WTC11 (cell line): ENCODE measurements around the gene TRAPPC3L. TPM values are rescaled to one million over a fixed set of nuclear protein-coding genes. Genes with fewer than 3 reads are reported as not detected.

Source experiments
- ATAC-seq: fragments of 200-7000 bp; cut with Tn5 transposase; 2 replicates; pipeline ENCODE4 v1.10.0; 2021; ENCODE audit warnings: mild to moderate bottlenecking, moderate library complexity
- CTCF ChIA-PET: fragments of 300-600 bp; sonication (Branson Sonifier 250); formaldehyde crosslinking; loops from one replicate; lab custom pipeline; 2021; ENCODE audit warnings: antibody characterized with exemption; lab: Charles Lee
- POLR2A ChIA-PET: fragments of 350-600 bp; sonication (Branson Sonifier 250); formaldehyde crosslinking; loops from one replicate; lab custom pipeline; 2021; ENCODE audit warnings: antibody characterized with exemption; lab: Charles Lee
- DNase-seq: peaks from one replicate; pipeline ENCODE4 v3.0.0; 2021; ENCODE audit warnings: low spot score
- H3K27ac Mint-ChIP-seq: 2 replicates; pipeline ENCODE4 v1.8.0; 2021; ENCODE audit warnings: mixed read lengths
- H3K27me3 Mint-ChIP-seq: 2 replicates; pipeline ENCODE4 v1.8.0; 2021; ENCODE audit warnings: low read depth, mild to moderate bottlenecking, moderate library complexity, mixed read lengths
- H3K36me3 Mint-ChIP-seq: 2 replicates; pipeline ENCODE4 v1.8.0; 2021; ENCODE audit warnings: mixed read lengths
- H3K4me1 Mint-ChIP-seq: 2 replicates; pipeline ENCODE4 v1.8.0; 2022; ENCODE audit warnings: mixed read lengths
- H3K4me3 Mint-ChIP-seq: 2 replicates; pipeline ENCODE4 v1.8.0; 2021; ENCODE audit warnings: mild to moderate bottlenecking, moderate library complexity, mixed read lengths
- H3K9me3 Mint-ChIP-seq: 2 replicates; pipeline ENCODE4 v1.8.0; 2021; ENCODE audit warnings: mixed read lengths
- GTF2I ChIP-seq: fragments of 250-450 bp; sonication (Bioruptor Pico); conservative IDR thresholded peaks from 2 replicates; pipeline ENCODE4 v1.4.0; 2021; ENCODE audit warnings: mild to moderate bottlenecking
- IRF2 ChIP-seq: sonication (generic); formaldehyde crosslinking; IDR thresholded peaks from 2 replicates; pipeline ENCODE4 v1.8.0; 2022; ENCODE audit warnings: low read depth, missing genetic modification reagents, borderline replicate concordance
- MXD4 ChIP-seq: fragments of 250-450 bp; sonication (Bioruptor Pico); IDR thresholded peaks from 2 replicates; pipeline ENCODE4 v1.8.0; 2021; ENCODE audit warnings: mild to moderate bottlenecking, moderate library complexity, borderline replicate concordance
- PRRX2 ChIP-seq: fragments of 250-450 bp; sonication (Bioruptor Pico); IDR thresholded peaks from 2 replicates; pipeline ENCODE4 v1.8.0; 2021; ENCODE audit warnings: mild to moderate bottlenecking
- RELA ChIP-seq: sonication (generic); formaldehyde crosslinking; IDR thresholded peaks from 2 replicates; pipeline ENCODE4 v1.8.1; 2022; ENCODE audit warnings: missing genetic modification reagents, mild to moderate bottlenecking, borderline replicate concordance
- RORB ChIP-seq: fragments of 250-450 bp; sonication (Bioruptor Pico); IDR thresholded peaks from 2 replicates; pipeline ENCODE4 v1.9.0; 2021; ENCODE audit warnings: mild to moderate bottlenecking
- SMAD4 ChIP-seq: sonication (generic); formaldehyde crosslinking; IDR thresholded peaks from 2 replicates; pipeline ENCODE4 v1.8.0; 2022; ENCODE audit warnings: mild to moderate bottlenecking, missing genetic modification reagents
- SOX15 ChIP-seq: fragments of 250-450 bp; sonication (Bioruptor Pico); IDR thresholded peaks from 2 replicates; pipeline ENCODE4 v1.9.0; 2021; ENCODE audit warnings: mild to moderate bottlenecking
- SP1 ChIP-seq: sonication (generic); formaldehyde crosslinking; conservative IDR thresholded peaks from 2 replicates; pipeline ENCODE4 v1.8.1; 2022; ENCODE audit warnings: missing genetic modification reagents
- TP53 ChIP-seq: sonication (generic); formaldehyde crosslinking; IDR thresholded peaks from 2 replicates; pipeline ENCODE4 v1.8.1; 2023; ENCODE audit warnings: mild to moderate bottlenecking, missing genetic modification reagents
- ZNF396 ChIP-seq: fragments of 250-450 bp; sonication (Bioruptor Pico); IDR thresholded peaks from 2 replicates; pipeline ENCODE4 v1.8.0; 2021; ENCODE audit warnings: mild to moderate bottlenecking, moderate library complexity, borderline replicate concordance
- ZNF671 ChIP-seq: fragments of 250-450 bp; sonication (Bioruptor Pico); IDR thresholded peaks from 2 replicates; pipeline ENCODE4 v1.8.0; 2021; ENCODE audit warnings: mild to moderate bottlenecking
- total RNA-seq: library from RNA; stranded (reverse); gene quantifications from 3 replicates; pipeline ENCODE4 v1.2.3, GENCODE V29; 2021
- TF ChIP-seq, protein P1 (sequence below): sonication (generic); formaldehyde crosslinking; IDR thresholded peaks from 2 replicates; pipeline ENCODE4 v1.8.1; 2023; ENCODE audit warnings: mild to moderate bottlenecking, missing genetic modification reagents
- TF ChIP-seq, protein P2 (sequence below): sonication (generic); formaldehyde crosslinking; IDR thresholded peaks from 2 replicates; pipeline ENCODE4 v1.8.0; 2022; ENCODE audit warnings: mild to moderate bottlenecking, missing genetic modification reagents
- TF ChIP-seq, protein P3 (sequence below): sonication (generic); formaldehyde crosslinking; IDR thresholded peaks from 2 replicates; pipeline ENCODE4 v1.8.0; 2023; ENCODE audit warnings: missing genetic modification reagents, mild to moderate bottlenecking, borderline replicate concordance
- TF ChIP-seq, protein P4 (sequence below): sonication (generic); formaldehyde crosslinking; IDR thresholded peaks from 2 replicates; pipeline ENCODE4 v1.8.0; 2022; ENCODE audit warnings: mild to moderate bottlenecking, missing genetic modification reagents
- TF ChIP-seq, protein P5 (sequence below): fragments of 250-450 bp; sonication (Bioruptor Pico); IDR thresholded peaks from 2 replicates; pipeline ENCODE4 v1.8.0; 2021; ENCODE audit warnings: mild to moderate bottlenecking

TRAPPC3L gene
- total RNA-seq, 1 experiment from 2014 or later: not detected

DNA sequence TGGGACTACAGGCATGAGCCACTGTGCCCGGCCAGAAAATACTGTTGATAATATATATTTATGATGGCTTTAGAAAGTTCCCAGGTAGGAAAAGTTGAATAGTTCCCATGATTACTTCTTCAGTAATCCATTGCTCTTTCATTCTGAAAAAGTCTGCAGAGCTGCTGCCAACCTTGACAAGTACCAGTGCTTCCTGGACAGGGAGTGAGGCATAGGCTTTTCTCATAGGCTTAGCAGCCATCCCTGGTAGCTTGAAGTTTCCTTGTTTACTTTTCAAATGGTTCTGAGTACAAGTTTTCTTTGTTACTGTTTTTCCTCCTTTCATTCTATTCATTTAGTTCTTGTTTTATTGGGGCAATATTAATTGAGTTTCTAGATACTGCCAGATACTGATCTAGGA, 33.7 kb upstream of the TRAPPC3L start:
- no peaks in the 10 kb centered on the region for H3K4me1 Mint-ChIP-seq
- no peaks in the 10 kb centered on the region for H3K36me3 Mint-ChIP-seq
- no peaks in the 10 kb centered on the region for H3K27me3 Mint-ChIP-seq
- DNase-seq (no peak), ATAC-seq (no peak)
- POLR2A ChIA-PET: no interaction called here
- H3K4me3 Mint-ChIP-seq: no peak overlapping the region
- CTCF ChIA-PET: no interaction called here
- TF ChIP-seq, protein P1, sequence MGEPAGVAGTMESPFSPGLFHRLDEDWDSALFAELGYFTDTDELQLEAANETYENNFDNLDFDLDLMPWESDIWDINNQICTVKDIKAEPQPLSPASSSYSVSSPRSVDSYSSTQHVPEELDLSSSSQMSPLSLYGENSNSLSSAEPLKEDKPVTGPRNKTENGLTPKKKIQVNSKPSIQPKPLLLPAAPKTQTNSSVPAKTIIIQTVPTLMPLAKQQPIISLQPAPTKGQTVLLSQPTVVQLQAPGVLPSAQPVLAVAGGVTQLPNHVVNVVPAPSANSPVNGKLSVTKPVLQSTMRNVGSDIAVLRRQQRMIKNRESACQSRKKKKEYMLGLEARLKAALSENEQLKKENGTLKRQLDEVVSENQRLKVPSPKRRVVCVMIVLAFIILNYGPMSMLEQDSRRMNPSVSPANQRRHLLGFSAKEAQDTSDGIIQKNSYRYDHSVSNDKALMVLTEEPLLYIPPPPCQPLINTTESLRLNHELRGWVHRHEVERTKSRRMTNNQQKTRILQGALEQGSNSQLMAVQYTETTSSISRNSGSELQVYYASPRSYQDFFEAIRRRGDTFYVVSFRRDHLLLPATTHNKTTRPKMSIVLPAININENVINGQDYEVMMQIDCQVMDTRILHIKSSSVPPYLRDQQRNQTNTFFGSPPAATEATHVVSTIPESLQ (CRISPR knock-in tag): no peak
- TF ChIP-seq, protein P2, sequence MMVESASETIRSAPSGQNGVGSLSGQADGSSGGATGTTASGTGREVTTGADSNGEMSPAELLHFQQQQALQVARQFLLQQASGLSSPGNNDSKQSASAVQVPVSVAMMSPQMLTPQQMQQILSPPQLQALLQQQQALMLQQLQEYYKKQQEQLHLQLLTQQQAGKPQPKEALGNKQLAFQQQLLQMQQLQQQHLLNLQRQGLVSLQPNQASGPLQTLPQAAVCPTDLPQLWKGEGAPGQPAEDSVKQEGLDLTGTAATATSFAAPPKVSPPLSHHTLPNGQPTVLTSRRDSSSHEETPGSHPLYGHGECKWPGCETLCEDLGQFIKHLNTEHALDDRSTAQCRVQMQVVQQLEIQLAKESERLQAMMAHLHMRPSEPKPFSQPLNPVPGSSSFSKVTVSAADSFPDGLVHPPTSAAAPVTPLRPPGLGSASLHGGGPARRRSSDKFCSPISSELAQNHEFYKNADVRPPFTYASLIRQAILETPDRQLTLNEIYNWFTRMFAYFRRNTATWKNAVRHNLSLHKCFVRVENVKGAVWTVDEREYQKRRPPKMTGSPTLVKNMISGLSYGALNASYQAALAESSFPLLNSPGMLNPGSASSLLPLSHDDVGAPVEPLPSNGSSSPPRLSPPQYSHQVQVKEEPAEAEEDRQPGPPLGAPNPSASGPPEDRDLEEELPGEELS (CRISPR knock-in tag): no peak
- TF ChIP-seq GTF2I (CRISPR knock-in tag) (no peak), SMAD4 (no peak)
- no peak overlapping the region for H3K27ac Mint-ChIP-seq
- H3K9me3 Mint-ChIP-seq: no peaks in the 10 kb centered on the region

DNA sequence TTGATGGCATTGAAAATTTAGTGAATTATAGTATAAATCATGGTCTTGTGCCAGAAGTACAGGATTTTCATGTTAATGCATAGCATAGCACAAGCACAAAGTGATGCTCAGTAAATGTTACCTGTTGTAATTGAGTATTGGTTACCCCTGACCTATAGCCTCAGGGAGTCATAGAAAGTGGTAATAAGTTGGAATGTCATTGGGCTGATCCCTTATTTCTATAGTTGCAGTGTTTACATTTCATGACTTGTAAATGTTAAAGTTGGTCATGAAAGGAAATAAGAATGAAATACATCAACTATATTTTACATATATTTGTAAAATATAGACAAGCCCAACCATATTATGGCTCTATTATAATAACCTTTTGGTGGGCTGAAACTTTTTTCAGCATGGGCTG, 32.9 kb upstream of the TRAPPC3L start:
- Mint-ChIP-seq H3K27me3 (no peaks in the 10 kb centered on the region), H3K27ac (no peak overlapping the region)
- no peak for TF ChIP-seq PRRX2 (CRISPR knock-in tag)
- no peak for TF ChIP-seq SP1 (CRISPR knock-in tag)
- TF ChIP-seq RORB (CRISPR knock-in tag): no peak
- no peak for TF ChIP-seq MXD4 (CRISPR knock-in tag)
- no peak for TF ChIP-seq ZNF671 (CRISPR knock-in tag)
- no peak for TF ChIP-seq SOX15 (CRISPR knock-in tag)
- no peak for TF ChIP-seq IRF2 (CRISPR knock-in tag)
- TF ChIP-seq, protein P3, sequence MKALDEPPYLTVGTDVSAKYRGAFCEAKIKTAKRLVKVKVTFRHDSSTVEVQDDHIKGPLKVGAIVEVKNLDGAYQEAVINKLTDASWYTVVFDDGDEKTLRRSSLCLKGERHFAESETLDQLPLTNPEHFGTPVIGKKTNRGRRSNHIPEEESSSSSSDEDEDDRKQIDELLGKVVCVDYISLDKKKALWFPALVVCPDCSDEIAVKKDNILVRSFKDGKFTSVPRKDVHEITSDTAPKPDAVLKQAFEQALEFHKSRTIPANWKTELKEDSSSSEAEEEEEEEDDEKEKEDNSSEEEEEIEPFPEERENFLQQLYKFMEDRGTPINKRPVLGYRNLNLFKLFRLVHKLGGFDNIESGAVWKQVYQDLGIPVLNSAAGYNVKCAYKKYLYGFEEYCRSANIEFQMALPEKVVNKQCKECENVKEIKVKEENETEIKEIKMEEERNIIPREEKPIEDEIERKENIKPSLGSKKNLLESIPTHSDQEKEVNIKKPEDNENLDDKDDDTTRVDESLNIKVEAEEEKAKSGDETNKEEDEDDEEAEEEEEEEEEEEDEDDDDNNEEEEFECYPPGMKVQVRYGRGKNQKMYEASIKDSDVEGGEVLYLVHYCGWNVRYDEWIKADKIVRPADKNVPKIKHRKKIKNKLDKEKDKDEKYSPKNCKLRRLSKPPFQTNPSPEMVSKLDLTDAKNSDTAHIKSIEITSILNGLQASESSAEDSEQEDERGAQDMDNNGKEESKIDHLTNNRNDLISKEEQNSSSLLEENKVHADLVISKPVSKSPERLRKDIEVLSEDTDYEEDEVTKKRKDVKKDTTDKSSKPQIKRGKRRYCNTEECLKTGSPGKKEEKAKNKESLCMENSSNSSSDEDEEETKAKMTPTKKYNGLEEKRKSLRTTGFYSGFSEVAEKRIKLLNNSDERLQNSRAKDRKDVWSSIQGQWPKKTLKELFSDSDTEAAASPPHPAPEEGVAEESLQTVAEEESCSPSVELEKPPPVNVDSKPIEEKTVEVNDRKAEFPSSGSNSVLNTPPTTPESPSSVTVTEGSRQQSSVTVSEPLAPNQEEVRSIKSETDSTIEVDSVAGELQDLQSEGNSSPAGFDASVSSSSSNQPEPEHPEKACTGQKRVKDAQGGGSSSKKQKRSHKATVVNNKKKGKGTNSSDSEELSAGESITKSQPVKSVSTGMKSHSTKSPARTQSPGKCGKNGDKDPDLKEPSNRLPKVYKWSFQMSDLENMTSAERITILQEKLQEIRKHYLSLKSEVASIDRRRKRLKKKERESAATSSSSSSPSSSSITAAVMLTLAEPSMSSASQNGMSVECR (CRISPR knock-in tag): no peak
- TF ChIP-seq, protein P4, sequence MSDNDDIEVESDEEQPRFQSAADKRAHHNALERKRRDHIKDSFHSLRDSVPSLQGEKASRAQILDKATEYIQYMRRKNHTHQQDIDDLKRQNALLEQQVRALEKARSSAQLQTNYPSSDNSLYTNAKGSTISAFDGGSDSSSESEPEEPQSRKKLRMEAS (CRISPR knock-in tag): no peak
- no peak for TF ChIP-seq ZNF396
- TF ChIP-seq TP53 (CRISPR knock-in tag): no peak
- TF ChIP-seq, protein P5, sequence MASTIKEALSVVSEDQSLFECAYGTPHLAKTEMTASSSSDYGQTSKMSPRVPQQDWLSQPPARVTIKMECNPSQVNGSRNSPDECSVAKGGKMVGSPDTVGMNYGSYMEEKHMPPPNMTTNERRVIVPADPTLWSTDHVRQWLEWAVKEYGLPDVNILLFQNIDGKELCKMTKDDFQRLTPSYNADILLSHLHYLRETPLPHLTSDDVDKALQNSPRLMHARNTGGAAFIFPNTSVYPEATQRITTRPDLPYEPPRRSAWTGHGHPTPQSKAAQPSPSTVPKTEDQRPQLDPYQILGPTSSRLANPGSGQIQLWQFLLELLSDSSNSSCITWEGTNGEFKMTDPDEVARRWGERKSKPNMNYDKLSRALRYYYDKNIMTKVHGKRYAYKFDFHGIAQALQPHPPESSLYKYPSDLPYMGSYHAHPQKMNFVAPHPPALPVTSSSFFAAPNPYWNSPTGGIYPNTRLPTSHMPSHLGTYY (CRISPR knock-in tag): no peak
- TF ChIP-seq RELA: no peak
- TF ChIP-seq, all 79 proteins: peak for 0
- ChIA-PET CTCF (no interaction called here), POLR2A (no interaction called here)
- H3K36me3 Mint-ChIP-seq: no peaks in the 10 kb centered on the region
- DNase-seq: no peak
- H3K4me1 Mint-ChIP-seq: no peaks in the 10 kb centered on the region
- no peak for ATAC-seq
- no peaks in the 10 kb centered on the region for H3K9me3 Mint-ChIP-seq
- no peak overlapping the region for H3K4me3 Mint-ChIP-seq
